Panc1 (cell line): Measurements from ENCODE around the gene FTO. TPM values are rescaled to one million over a fixed set of nuclear protein-coding genes. Genes with fewer than 3 reads are reported as not detected.

Experiments used
- ATAC-seq: fragments of 200-7000 bp; cut with Tn5 transposase; 2 replicates; pipeline ENCODE4 v1.9.1; 2020; ENCODE audit warnings: mild to moderate bottlenecking, moderate library complexity
- BruUV-seq: library from RNA; stranded (reverse); fragments of 400-500 nt; replicated peaks from 2 replicates; lab custom pipeline; 2021; lab: Mats Ljungman, UMichigan
- CTCF ChIA-PET: fragments of 300-600 bp; sonication (Branson Sonifier 250); formaldehyde crosslinking; loops from one replicate; lab custom pipeline; 2022; ENCODE audit warnings: antibody characterized with exemption; lab: Charles Lee
- POLR2A ChIA-PET: fragments of 300-600 bp; sonication (Branson Sonifier 250); formaldehyde crosslinking; loops from one replicate; lab custom pipeline; 2022; ENCODE audit warnings: antibody characterized with exemption; lab: Charles Lee
- DNase-seq: peaks from one replicate; pipeline ENCODE4 v3.0.0-alpha.2; 2010; ENCODE audit warnings: low read depth, low spot score
- H3K27ac ChIP-seq: 2 replicates; pipeline ENCODE4 v1.5.1; 2011; ENCODE audit warnings: mild to moderate bottlenecking, low read length, inconsistent platforms
- H3K27me3 ChIP-seq: fragments of 200-500 bp; sonication (Bioruptor generic); 2 replicates; pipeline ENCODE4 v1.6.0; 2014; ENCODE audit warnings: low read length, inconsistent platforms; ENCODE audit not compliant: control insufficient read depth, insufficient read depth
- H3K36me3 ChIP-seq: fragments of 200-500 bp; sonication (Bioruptor generic); 2 replicates; pipeline ENCODE4 v1.5.1; 2014; ENCODE audit warnings: inconsistent platforms, mild to moderate bottlenecking, low read length, moderate library complexity; ENCODE audit not compliant: control insufficient read depth, insufficient read depth
- H3K4me1 ChIP-seq: 2 replicates; pipeline ENCODE4 v1.5.1; 2011; ENCODE audit warnings: inconsistent platforms, mild to moderate bottlenecking, low read length, moderate library complexity; ENCODE audit not compliant: control insufficient read depth, insufficient read depth
- H3K4me3 ChIP-seq, 2 experiments: 2 replicates each; pipeline ENCODE4 v1.5.1; 2011 to 2012; ENCODE audit warnings: low read depth in 2 of 2, low read length in 2 of 2, mild to moderate bottlenecking in 2 of 2, inconsistent platforms in 1 of 2, moderate library complexity in 1 of 2
- H3K9me3 ChIP-seq: fragments of 200-500 bp; sonication (Bioruptor generic); 2 replicates; pipeline ENCODE4 v1.5.1; 2014; ENCODE audit warnings: low read depth, mild to moderate bottlenecking, inconsistent platforms, low read length, moderate library complexity; ENCODE audit not compliant: control insufficient read depth, insufficient read depth
- POLR2AphosphoS5 ChIP-seq: IDR thresholded peaks from 2 replicates; pipeline ENCODE4 v1.6.1; 2012; ENCODE audit warnings: mild to moderate bottlenecking, low read depth, low read length, moderate library complexity
- SIN3A ChIP-seq: IDR thresholded peaks from 2 replicates; pipeline ENCODE4 v1.6.1; 2012; ENCODE audit warnings: low read depth, mild to moderate bottlenecking, low read length, moderate library complexity, borderline replicate concordance; ENCODE audit not compliant: insufficient read depth
- TCF7L2 ChIP-seq: IDR thresholded peaks from 2 replicates; pipeline ENCODE4 v1.6.1; 2011; ENCODE audit warnings: mild to moderate bottlenecking, low read depth, low read length, inconsistent platforms
- in situ Hi-C: cut with HindIII; loops from 2 replicates; pipeline ENCODE4 v1.10.0; 2016; ENCODE audit warnings: low sequenced_read_pairs, low pct_unique_long_range_greater_than_20kb
- intact Hi-C: fragments of 100-400 bp; cut with micrococcal nuclease; formaldehyde crosslinking; loops from one replicate; pipeline ENCODE4 v1.10.0; 2022; ENCODE audit not compliant: unreplicated experiment
- total RNA-seq: library from RNA; stranded (reverse); gene quantifications from one replicate; pipeline ENCODE4 v1.2.1, GENCODE V29; 2021; ENCODE audit not compliant: unreplicated experiment
- TF ChIP-seq, protein P1 (sequence below), 2 experiments: IDR thresholded peaks; 2 replicates each; pipeline ENCODE4 v1.6.1; 2011 to 2012; ENCODE audit warnings: low read depth in 2 of 2, control low read depth in 1 of 2, low read length in 1 of 2, mild to moderate bottlenecking in 1 of 2, moderate library complexity in 1 of 2; ENCODE audit not compliant: insufficient read depth in 1 of 2
- TF ChIP-seq, protein P2 (sequence below): fragments of 450-650 bp; IDR thresholded peaks from 2 replicates; pipeline ENCODE4 v1.5.1; 2017; ENCODE audit warnings: mild to moderate bottlenecking

Gene FTO
- total RNA-seq, 1 experiment from 2014 or later = 38.2 TPM

- BruUV-seq = no TSS peak
Observed at GRCh38 chr16:53984936-53985335, 281.0 kb downstream of the FTO start.

GRCh38 chr16:53985861-53986260, 281.9 kb downstream of the FTO start:
- intact Hi-C loops (no loop called here), in situ Hi-C loops (no loop called here)
- no peaks in the 10 kb centered on the region for H3K9me3 ChIP-seq
- no peak overlapping the region for H3K4me3 ChIP-seq
- ATAC-seq (no peak), DNase-seq (no peak)
- TF ChIP-seq, protein P1, sequence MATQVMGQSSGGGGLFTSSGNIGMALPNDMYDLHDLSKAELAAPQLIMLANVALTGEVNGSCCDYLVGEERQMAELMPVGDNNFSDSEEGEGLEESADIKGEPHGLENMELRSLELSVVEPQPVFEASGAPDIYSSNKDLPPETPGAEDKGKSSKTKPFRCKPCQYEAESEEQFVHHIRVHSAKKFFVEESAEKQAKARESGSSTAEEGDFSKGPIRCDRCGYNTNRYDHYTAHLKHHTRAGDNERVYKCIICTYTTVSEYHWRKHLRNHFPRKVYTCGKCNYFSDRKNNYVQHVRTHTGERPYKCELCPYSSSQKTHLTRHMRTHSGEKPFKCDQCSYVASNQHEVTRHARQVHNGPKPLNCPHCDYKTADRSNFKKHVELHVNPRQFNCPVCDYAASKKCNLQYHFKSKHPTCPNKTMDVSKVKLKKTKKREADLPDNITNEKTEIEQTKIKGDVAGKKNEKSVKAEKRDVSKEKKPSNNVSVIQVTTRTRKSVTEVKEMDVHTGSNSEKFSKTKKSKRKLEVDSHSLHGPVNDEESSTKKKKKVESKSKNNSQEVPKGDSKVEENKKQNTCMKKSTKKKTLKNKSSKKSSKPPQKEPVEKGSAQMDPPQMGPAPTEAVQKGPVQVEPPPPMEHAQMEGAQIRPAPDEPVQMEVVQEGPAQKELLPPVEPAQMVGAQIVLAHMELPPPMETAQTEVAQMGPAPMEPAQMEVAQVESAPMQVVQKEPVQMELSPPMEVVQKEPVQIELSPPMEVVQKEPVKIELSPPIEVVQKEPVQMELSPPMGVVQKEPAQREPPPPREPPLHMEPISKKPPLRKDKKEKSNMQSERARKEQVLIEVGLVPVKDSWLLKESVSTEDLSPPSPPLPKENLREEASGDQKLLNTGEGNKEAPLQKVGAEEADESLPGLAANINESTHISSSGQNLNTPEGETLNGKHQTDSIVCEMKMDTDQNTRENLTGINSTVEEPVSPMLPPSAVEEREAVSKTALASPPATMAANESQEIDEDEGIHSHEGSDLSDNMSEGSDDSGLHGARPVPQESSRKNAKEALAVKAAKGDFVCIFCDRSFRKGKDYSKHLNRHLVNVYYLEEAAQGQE (IDR thresholded peaks at IDR 0.05; ENCODE audit: insufficient read depth in 1 of 2, low read depth in 2 of 2, low read length in 1 of 2) = no peak
- TF ChIP-seq TCF7L2 (no peak), SIN3A (no peak), POLR2AphosphoS5 (no peak)
- TF ChIP-seq, protein P2, sequence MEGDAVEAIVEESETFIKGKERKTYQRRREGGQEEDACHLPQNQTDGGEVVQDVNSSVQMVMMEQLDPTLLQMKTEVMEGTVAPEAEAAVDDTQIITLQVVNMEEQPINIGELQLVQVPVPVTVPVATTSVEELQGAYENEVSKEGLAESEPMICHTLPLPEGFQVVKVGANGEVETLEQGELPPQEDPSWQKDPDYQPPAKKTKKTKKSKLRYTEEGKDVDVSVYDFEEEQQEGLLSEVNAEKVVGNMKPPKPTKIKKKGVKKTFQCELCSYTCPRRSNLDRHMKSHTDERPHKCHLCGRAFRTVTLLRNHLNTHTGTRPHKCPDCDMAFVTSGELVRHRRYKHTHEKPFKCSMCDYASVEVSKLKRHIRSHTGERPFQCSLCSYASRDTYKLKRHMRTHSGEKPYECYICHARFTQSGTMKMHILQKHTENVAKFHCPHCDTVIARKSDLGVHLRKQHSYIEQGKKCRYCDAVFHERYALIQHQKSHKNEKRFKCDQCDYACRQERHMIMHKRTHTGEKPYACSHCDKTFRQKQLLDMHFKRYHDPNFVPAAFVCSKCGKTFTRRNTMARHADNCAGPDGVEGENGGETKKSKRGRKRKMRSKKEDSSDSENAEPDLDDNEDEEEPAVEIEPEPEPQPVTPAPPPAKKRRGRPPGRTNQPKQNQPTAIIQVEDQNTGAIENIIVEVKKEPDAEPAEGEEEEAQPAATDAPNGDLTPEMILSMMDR = no peak
- no peaks in the 10 kb centered on the region for H3K36me3 ChIP-seq
- no peaks in the 10 kb centered on the region for H3K4me1 ChIP-seq
- H3K27me3 ChIP-seq = no peaks in the 10 kb centered on the region
- no TSS peak for BruUV-seq
- no peak overlapping the region for H3K27ac ChIP-seq
- POLR2A ChIA-PET = no interaction called here
- CTCF ChIA-PET = no interaction called here

More at GRCh38 chr16:53984936-53985335, 281.0 kb downstream of the FTO start:
- intact Hi-C loops (no loop called here), in situ Hi-C loops (no loop called here)
- no peaks in the 10 kb centered on the region for H3K27me3 ChIP-seq
- POLR2A ChIA-PET = no interaction called here
- ATAC-seq (no peak), DNase-seq (no peak)
- H3K4me3 ChIP-seq = no peak overlapping the region
- TF ChIP-seq POLR2AphosphoS5 (no peak), TCF7L2 (no peak), SIN3A (no peak)
- TF ChIP-seq, protein P2 = no peak
- TF ChIP-seq, protein P1 (IDR thresholded peaks at IDR 0.05; ENCODE audit: insufficient read depth in 1 of 2, low read depth in 2 of 2, low read length in 1 of 2) = no peak
- H3K27ac ChIP-seq = no peak overlapping the region
- H3K4me1 ChIP-seq = no peaks in the 10 kb centered on the region
- no peaks in the 10 kb centered on the region for H3K36me3 ChIP-seq
- CTCF ChIA-PET = no interaction called here
- H3K9me3 ChIP-seq = no peaks in the 10 kb centered on the region
